ENCODE data around the gene MMP24.

DNA sequence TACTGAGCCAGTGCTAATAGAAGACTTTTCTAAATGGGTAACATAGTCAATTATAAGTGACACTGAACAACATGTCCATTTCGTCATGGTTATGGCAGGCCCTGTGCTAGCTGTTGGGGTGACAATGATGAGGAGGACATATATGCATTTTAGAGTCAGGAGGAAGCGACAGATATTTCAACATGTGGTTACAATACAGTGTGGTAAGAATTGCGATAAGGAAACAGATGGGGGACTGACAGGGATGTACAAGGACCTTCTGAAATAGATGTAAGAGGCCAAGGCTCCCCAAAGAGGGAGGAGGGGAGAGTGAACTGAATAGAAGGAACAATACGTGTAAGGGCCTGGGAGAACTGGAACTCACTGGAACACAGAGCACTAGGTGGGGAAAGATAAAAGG is 11.7 kb downstream of the MMP24 start:
- TF ChIP-seq, protein P1, sequence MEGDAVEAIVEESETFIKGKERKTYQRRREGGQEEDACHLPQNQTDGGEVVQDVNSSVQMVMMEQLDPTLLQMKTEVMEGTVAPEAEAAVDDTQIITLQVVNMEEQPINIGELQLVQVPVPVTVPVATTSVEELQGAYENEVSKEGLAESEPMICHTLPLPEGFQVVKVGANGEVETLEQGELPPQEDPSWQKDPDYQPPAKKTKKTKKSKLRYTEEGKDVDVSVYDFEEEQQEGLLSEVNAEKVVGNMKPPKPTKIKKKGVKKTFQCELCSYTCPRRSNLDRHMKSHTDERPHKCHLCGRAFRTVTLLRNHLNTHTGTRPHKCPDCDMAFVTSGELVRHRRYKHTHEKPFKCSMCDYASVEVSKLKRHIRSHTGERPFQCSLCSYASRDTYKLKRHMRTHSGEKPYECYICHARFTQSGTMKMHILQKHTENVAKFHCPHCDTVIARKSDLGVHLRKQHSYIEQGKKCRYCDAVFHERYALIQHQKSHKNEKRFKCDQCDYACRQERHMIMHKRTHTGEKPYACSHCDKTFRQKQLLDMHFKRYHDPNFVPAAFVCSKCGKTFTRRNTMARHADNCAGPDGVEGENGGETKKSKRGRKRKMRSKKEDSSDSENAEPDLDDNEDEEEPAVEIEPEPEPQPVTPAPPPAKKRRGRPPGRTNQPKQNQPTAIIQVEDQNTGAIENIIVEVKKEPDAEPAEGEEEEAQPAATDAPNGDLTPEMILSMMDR (IDR thresholded peaks at IDR 0.05): no peak
- TF ChIP-seq POLR2A (IDR thresholded peaks at IDR 0.05) (no peak), POLR2AphosphoS5 (IDR thresholded peaks at IDR 0.05) (no peak), EP300 (IDR thresholded peaks at IDR 0.05) (no peak)
